ENCODE measurements around the gene RARRES2.

- TF ChIP-seq CTCF (IDR thresholded peaks at IDR 0.05; ENCODE audit: insufficient read depth, low read depth, low read length) (no peak), EZH2 (IDR thresholded peaks at IDR 0.05; ENCODE audit: insufficient read depth, low read length) (no peak)
Measured at GRCh38 chr7:150346922-150347321, 5.5 kb upstream of the RARRES2 start.
